Kidney (tissue), 14 donors: ENCODE data around the gene PCDHB1. TPM values are rescaled to one million over a fixed set of nuclear protein-coding genes. Genes with fewer than 3 reads are reported as not detected.

Source experiments
- DNase-seq, 5 donors: peaks; one replicate each; pipeline ENCODE4 v3.0.0-alpha.2; 2013 to 2020
- FAIRE-seq: peaks from 2 replicates; lab custom pipeline; 2012; peaks lifted over from hg19 to GRCh38; lab: Jason Lieb, UNC
- H3K27ac ChIP-seq, 2 donors: one replicate each; pipeline ENCODE4 v1.7.0; 2013; ENCODE audit warnings: low read depth in 2 of 2, low read length in 2 of 2, inconsistent platforms in 1 of 2
- H3K27me3 ChIP-seq: one replicate; pipeline ENCODE4 v1.7.1; 2013; ENCODE audit warnings: low read length, inconsistent platforms; ENCODE audit not compliant: control insufficient read depth, insufficient read depth
- H3K36me3 ChIP-seq, 3 donors: one replicate each; pipeline versions ENCODE4 v1.7.0 to v1.7.1; 2013; ENCODE audit warnings: low read length in 3 of 3, control low read depth in 1 of 3, inconsistent platforms in 1 of 3; ENCODE audit not compliant: insufficient read depth in 3 of 3, control insufficient read depth in 2 of 3
- H3K4me1 ChIP-seq, 3 donors: one replicate each; pipeline versions ENCODE4 v1.7.0 to v1.7.1; 2013; ENCODE audit warnings: low read length in 3 of 3, inconsistent platforms in 1 of 3, low read depth in 1 of 3; ENCODE audit not compliant: control insufficient read depth in 2 of 3, insufficient read depth in 2 of 3
- H3K4me3 ChIP-seq, 3 donors: one replicate each; pipeline versions ENCODE4 v1.7.0 to v1.8.1; 2013; ENCODE audit warnings: low read length in 3 of 3, control low read depth in 1 of 3, inconsistent platforms in 1 of 3
- H3K9ac ChIP-seq, 3 donors: one replicate each; pipeline versions ENCODE4 v1.7.0 to v1.7.1; 2013; ENCODE audit warnings: low read length in 3 of 3, control low read depth in 1 of 3, inconsistent platforms in 1 of 3
- H3K9me3 ChIP-seq, 3 donors: one replicate each; pipeline versions ENCODE4 v1.7.0 to v1.7.1; 2013; ENCODE audit warnings: low read length in 3 of 3, control low read depth in 1 of 3, inconsistent platforms in 1 of 3; ENCODE audit not compliant: control insufficient read depth in 2 of 3, insufficient read depth in 1 of 3
- CTCF ChIP-seq: IDR thresholded peaks from 3 replicates; pipeline ENCODE4 v1.5.1; 2012; ENCODE audit warnings: mild to moderate bottlenecking, moderate library complexity, borderline replicate concordance; ENCODE audit not compliant: insufficient read depth; ENCODE audit errors: extremely low read depth
- intact Hi-C: fragments of 100-400 bp; cut with DNase I; formaldehyde crosslinking; loops from one replicate; pipeline ENCODE4 v1.11.1; 2022
- polyA plus RNA-seq: library from polyadenylated mRNA; stranded (reverse); fragments of 350-450 nt; fragmentation: Illumina TruSeq; extraction: RNeasy Lipid Tissue Mini Kit (QIAGEN cat#74804); gene quantifications from one replicate; pipeline ENCODE4 v1.2.3, GENCODE V29; 2014; ENCODE audit warnings: low read depth, low replicate concordance; ENCODE audit not compliant: insufficient read depth
- total RNA-seq: library from RNA; stranded (reverse); fragmentation: NEBNext Ultra II Directional; extraction: Animal tissue kit (Norgen Biotek cat#: 25700); gene quantifications from one replicate; pipeline ENCODE4 v1.2.1, GENCODE V29; 2021
- donor health status: control.
- donor health status: control.
- donor health status: control.
- donor health status: control.
- donor health status: control.
- donor health status: DM: yes; HTN: yes; CAD: no.
- donor health status: Normal renal cell carcinoma (clear cell type).

Gene PCDHB1
- total and polyA plus RNA-seq, 2 donors from 2014 or later: 0.09 to 0.50 TPM

DNA sequence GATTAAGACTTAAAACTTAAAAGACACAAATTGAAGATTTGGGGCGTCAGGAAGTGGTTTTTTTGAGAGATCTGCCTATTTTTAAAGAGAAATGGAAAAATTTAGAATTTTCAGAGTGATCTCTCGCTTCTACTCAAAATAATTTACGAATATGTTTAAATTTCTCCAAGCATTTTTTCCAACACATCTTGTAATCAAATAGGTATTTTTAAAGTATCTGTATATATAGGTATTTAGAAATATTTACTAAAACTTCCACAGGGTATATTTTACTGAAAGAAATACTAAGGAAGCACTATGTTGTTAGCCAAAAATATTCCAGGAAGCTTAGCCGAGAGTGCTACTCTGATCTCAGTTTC is 9.8 kb upstream of the PCDHB1 start:
- Histone ChIP-seq H3K27ac (no peak overlapping the region), H3K27me3 (no peaks in the 10 kb centered on the region), H3K9ac (no peak overlapping the region), H3K9me3 (no peaks in the 10 kb centered on the region), H3K36me3 (no peaks in the 10 kb centered on the region), H3K4me3 (no peak overlapping the region), H3K4me1 (no peaks in the 10 kb centered on the region)
- intact Hi-C loops: no loop called here
- no peak for TF ChIP-seq CTCF
- DNase-seq: no peak
- no peak for FAIRE-seq

DNA sequence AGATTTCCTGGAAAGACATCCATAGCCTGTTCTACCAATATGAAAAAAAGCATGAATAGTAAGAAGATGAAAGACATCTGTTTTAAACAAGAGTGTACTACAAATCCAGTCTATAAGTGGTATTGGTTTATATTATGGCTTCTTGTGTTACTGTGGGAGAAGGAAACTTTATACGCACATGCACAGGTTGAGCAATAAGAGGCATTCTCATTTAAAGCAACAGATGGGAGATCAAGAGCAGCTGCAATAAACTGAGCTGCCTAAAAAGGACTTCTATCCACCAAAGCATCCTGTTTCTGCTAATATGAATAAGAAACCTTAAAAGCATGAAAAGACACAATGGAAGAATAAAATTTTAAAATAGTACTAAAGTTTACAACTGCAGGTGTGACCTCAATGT is 8.6 kb upstream of the PCDHB1 start:
- intact Hi-C loops: no loop called here
- DNase-seq: no peak

DNA sequence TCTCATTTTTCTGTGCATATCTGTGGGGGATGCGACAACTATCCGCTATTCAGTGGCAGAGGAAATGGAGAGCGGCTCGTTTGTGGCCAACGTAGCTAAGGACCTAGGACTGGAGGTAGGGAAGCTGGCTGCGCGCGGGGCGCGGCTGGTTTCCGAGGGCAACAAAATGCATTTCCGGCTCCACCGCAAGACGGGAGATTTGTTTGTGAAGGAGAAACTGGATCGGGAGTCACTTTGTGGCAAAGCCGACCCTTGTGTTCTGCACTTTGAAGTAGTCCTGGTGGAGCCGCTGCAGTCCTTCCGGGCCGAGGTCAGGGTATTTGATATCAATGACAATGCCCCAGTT is 320 bp downstream of the PCDHB1 start:
- H3K9me3 ChIP-seq: no peaks in the 10 kb centered on the region
- peak in 1 of 5 donors; percentile 20 for DNase-seq
- H3K4me1 ChIP-seq: no peaks in the 10 kb centered on the region
- TF ChIP-seq CTCF: no peak
- H3K36me3 ChIP-seq: no peaks in the 10 kb centered on the region
- FAIRE-seq: no peak
- H3K27ac ChIP-seq: no peak overlapping the region
- H3K4me3 ChIP-seq: peak overlapping the region; percentile 71 to 80 (median 78)
- no peaks in the 10 kb centered on the region for H3K27me3 ChIP-seq
- H3K9ac ChIP-seq: peak overlapping the region in 2 of 3 donors; percentile 31 to 49
- intact Hi-C loops: no loop called here

More for the DNA sequence above, 8.6 kb upstream of the PCDHB1 start:
- Histone ChIP-seq H3K27me3 (no peaks in the 10 kb centered on the region), H3K9me3 (no peaks in the 10 kb centered on the region), H3K9ac (no peak overlapping the region), H3K4me1 (no peaks in the 10 kb centered on the region), H3K36me3 (no peaks in the 10 kb centered on the region), H3K4me3 (no peak overlapping the region), H3K27ac (no peak overlapping the region)
- no peak for FAIRE-seq
- TF ChIP-seq CTCF: no peak

- intact Hi-C loops: no loop called here
- FAIRE-seq: no peak
- no peak for TF ChIP-seq CTCF
- no peak overlapping the region for H3K27ac ChIP-seq
- peak overlapping the region in 1 of 3 donors; percentile 21 for H3K4me3 ChIP-seq
- no peak overlapping the region for H3K9ac ChIP-seq
- H3K27me3 ChIP-seq: no peaks in the 10 kb centered on the region
- no peaks in the 10 kb centered on the region for H3K36me3 ChIP-seq
- H3K4me1 ChIP-seq: no peaks in the 10 kb centered on the region
- H3K9me3 ChIP-seq: peaks cover 0 to 3% (median 0%) of the 10 kb centered on the region in 3 donors
- no peak for DNase-seq
Measured at GRCh38 chr5:141077826-141078225, 26.7 kb downstream of the PCDHB1 start.
